PFSK-1 (cell line): ENCODE measurements around the gene PER1.

Experiments
- FOXP2 ChIP-seq: optimal IDR thresholded peaks from 2 replicates; pipeline ENCODE3; 2011; ENCODE audit warnings: borderline replicate concordance, control low read depth, inconsistent platforms; ENCODE audit not compliant: insufficient read depth; ENCODE audit errors: extremely low read length, extremely low read depth
- POLR2AphosphoS5 ChIP-seq: IDR thresholded peaks from 2 replicates; pipeline ENCODE4 v1.6.1; 2012; ENCODE audit warnings: low read depth, mild to moderate bottlenecking, control low read depth, low read length, moderate library complexity
- SIN3A ChIP-seq: IDR thresholded peaks from 2 replicates; pipeline ENCODE4 v1.6.1; 2012; ENCODE audit warnings: mild to moderate bottlenecking, low read length, moderate library complexity, borderline replicate concordance; ENCODE audit not compliant: insufficient read depth
- TAF1 ChIP-seq: IDR thresholded peaks from 2 replicates; pipeline ENCODE4 v1.6.1; 2012; ENCODE audit warnings: low read length, control low read depth, borderline replicate concordance; ENCODE audit not compliant: insufficient read depth
- TF ChIP-seq, protein P1 (sequence below), 2 experiments: IDR thresholded peaks; 2 replicates each; pipeline versions ENCODE4 v1.6.1 to v1.8.0; 2011 to 2012; ENCODE audit warnings: low read depth in 2 of 2, low read length in 2 of 2, control low read depth in 1 of 2, inconsistent platforms in 1 of 2, mild to moderate bottlenecking in 1 of 2, moderate library complexity in 1 of 2; ENCODE audit not compliant: insufficient read depth in 1 of 2

Gene PER1

GRCh38 chr17:8142887-8143580 lies 9.2 kb downstream of the PER1 start:
- TF ChIP-seq, protein P1, sequence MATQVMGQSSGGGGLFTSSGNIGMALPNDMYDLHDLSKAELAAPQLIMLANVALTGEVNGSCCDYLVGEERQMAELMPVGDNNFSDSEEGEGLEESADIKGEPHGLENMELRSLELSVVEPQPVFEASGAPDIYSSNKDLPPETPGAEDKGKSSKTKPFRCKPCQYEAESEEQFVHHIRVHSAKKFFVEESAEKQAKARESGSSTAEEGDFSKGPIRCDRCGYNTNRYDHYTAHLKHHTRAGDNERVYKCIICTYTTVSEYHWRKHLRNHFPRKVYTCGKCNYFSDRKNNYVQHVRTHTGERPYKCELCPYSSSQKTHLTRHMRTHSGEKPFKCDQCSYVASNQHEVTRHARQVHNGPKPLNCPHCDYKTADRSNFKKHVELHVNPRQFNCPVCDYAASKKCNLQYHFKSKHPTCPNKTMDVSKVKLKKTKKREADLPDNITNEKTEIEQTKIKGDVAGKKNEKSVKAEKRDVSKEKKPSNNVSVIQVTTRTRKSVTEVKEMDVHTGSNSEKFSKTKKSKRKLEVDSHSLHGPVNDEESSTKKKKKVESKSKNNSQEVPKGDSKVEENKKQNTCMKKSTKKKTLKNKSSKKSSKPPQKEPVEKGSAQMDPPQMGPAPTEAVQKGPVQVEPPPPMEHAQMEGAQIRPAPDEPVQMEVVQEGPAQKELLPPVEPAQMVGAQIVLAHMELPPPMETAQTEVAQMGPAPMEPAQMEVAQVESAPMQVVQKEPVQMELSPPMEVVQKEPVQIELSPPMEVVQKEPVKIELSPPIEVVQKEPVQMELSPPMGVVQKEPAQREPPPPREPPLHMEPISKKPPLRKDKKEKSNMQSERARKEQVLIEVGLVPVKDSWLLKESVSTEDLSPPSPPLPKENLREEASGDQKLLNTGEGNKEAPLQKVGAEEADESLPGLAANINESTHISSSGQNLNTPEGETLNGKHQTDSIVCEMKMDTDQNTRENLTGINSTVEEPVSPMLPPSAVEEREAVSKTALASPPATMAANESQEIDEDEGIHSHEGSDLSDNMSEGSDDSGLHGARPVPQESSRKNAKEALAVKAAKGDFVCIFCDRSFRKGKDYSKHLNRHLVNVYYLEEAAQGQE (IDR thresholded peaks at IDR 0.05; ENCODE audit: insufficient read depth in 1 of 2, low read depth in 2 of 2, low read length in 2 of 2), result no peak
- TF ChIP-seq FOXP2, result no peak
- no peak for TF ChIP-seq SIN3A
- no peak for TF ChIP-seq POLR2AphosphoS5
- no peak for TF ChIP-seq TAF1

GRCh38 chr17:8142158-8142886 lies 9.9 kb downstream of the PER1 start:
- no peak for TF ChIP-seq TAF1
- no peak for TF ChIP-seq POLR2AphosphoS5
- no peak for TF ChIP-seq FOXP2
- TF ChIP-seq SIN3A, result no peak
- TF ChIP-seq, protein P1 (IDR thresholded peaks at IDR 0.05; ENCODE audit: insufficient read depth in 1 of 2, low read depth in 2 of 2, low read length in 2 of 2), result no peak

- TF ChIP-seq SIN3A (no peak), TAF1 (no peak), FOXP2 (no peak), POLR2AphosphoS5 (no peak)
- TF ChIP-seq, protein P1 (IDR thresholded peaks at IDR 0.05; ENCODE audit: insufficient read depth in 1 of 2, low read depth in 2 of 2, low read length in 2 of 2), result no peak
Measured at GRCh38 chr17:8141741-8142140, 10.5 kb downstream of the PER1 start.

GRCh38 chr17:8141045-8141444 lies 11.2 kb downstream of the PER1 start:
- TF ChIP-seq TAF1, result no peak
- TF ChIP-seq FOXP2, result no peak
- TF ChIP-seq, protein P1 (IDR thresholded peaks at IDR 0.05; ENCODE audit: insufficient read depth in 1 of 2, low read depth in 2 of 2, low read length in 2 of 2), result no peak
- TF ChIP-seq POLR2AphosphoS5, result no peak
- no peak for TF ChIP-seq SIN3A
